OCI-LY3 (cell line): ENCODE results near the gene SCN1B.

Source experiments
- H2AFZ ChIP-seq: fragments of 200-600, 300-600 bp; shearing (Covaris generic); 2 replicates; pipeline ENCODE4 v1.6.0; 2014; ENCODE audit warnings: antibody characterized with exemption, low read depth, low read length
- H3K27ac ChIP-seq: fragments of 200-600, 300-600 bp; sonication (generic); 2 replicates; pipeline ENCODE4 v1.5.1; 2014; ENCODE audit warnings: mild to moderate bottlenecking, low read length, moderate library complexity, mixed read lengths
- H3K27me3 ChIP-seq: fragments of 200-600, 300-600 bp; sonication (generic); 2 replicates; pipeline ENCODE4 v1.6.1; 2014; ENCODE audit warnings: low read depth, low read length, mixed read lengths
- H3K36me3 ChIP-seq: fragments of 200-600, 300-600 bp; sonication (generic); replicated peaks from 2 replicates; pipeline ENCODE3; 2014; ENCODE audit warnings: low read depth, low read length, mixed read lengths
- H3K4me1 ChIP-seq: fragments of 300-600, 200-600 bp; sonication (generic); 2 replicates; pipeline ENCODE4 v1.6.1; 2014; ENCODE audit warnings: low read length, mixed read lengths
- H3K4me2 ChIP-seq: fragments of 200-600, 300-600 bp; sonication (generic); 2 replicates; pipeline ENCODE4 v1.6.1; 2014; ENCODE audit warnings: low read length, mixed read lengths
- H3K4me3 ChIP-seq: fragments of 300-600, 200-600 bp; sonication (generic); 2 replicates; pipeline ENCODE4 v1.5.1; 2014; ENCODE audit warnings: antibody characterized with exemption, mild to moderate bottlenecking, low read length, moderate library complexity
- H3K79me2 ChIP-seq: fragments of 300-600, 200-600 bp; shearing (Covaris generic); 2 replicates; pipeline ENCODE4 v1.6.1; 2014; ENCODE audit warnings: mild to moderate bottlenecking, low read length, mixed read lengths
- H3K9ac ChIP-seq: fragments of 300-600, 200-600 bp; shearing (Covaris generic); 2 replicates; pipeline ENCODE4 v1.6.0; 2014; ENCODE audit warnings: mild to moderate bottlenecking, low read length, moderate library complexity
- H3K9me3 ChIP-seq: fragments of 200-600, 300-600 bp; shearing (Covaris generic); 2 replicates; pipeline ENCODE4 v1.6.1; 2014; ENCODE audit warnings: low read length, mixed read lengths; ENCODE audit not compliant: insufficient read depth
- H4K20me1 ChIP-seq: fragments of 200-600, 300-600 bp; sonication (generic); 2 replicates; pipeline ENCODE4 v1.6.1; 2016; ENCODE audit warnings: low read length, mixed read lengths; ENCODE audit not compliant: insufficient read depth
- EZH2phosphoT487 ChIP-seq: fragments of 200-600 bp; shearing (Covaris generic); IDR thresholded peaks from 2 replicates; pipeline ENCODE4 v1.6.1; 2018; ENCODE audit warnings: antibody characterized with exemption, mixed run types, low read depth
- TF ChIP-seq, protein P1 (sequence below): fragments of 200-600, 300-600 bp; sonication (generic); IDR thresholded peaks from 2 replicates; pipeline ENCODE4 v1.5.1; 2014; ENCODE audit warnings: antibody characterized with exemption, low read length, low read depth

SCN1B gene

DNA sequence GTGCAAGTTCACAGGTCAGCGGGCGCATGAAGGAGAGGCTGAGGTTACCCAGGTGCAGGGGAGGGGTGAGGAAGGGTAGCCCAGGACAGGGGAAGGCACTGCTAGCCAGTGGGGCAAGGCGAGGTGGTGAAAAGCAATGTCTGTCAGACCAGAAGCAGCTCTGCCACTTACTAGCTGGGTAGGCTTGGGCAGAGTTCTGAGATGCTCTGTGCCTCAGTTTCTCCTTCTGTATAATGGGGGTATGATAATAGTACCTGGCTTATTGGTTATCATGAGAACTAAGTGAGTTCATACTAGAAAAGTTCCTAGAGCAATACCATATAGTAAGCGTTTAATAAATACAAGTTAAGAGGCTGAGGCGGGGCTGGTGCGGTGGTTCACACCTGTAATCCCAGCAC lies 14.3 kb upstream of the SCN1B start:
- no peak overlapping the region for H3K27ac ChIP-seq
- H3K4me3 ChIP-seq = no peak overlapping the region
- no peaks in the 10 kb centered on the region for H3K9me3 ChIP-seq
- H3K4me1 ChIP-seq = peaks cover 16% of the 10 kb centered on the region
- H2AFZ ChIP-seq = no peak overlapping the region
- no peaks in the 10 kb centered on the region for H3K79me2 ChIP-seq
- peaks cover 60% of the 10 kb centered on the region for H3K36me3 ChIP-seq
- H3K9ac ChIP-seq = no peak overlapping the region
- H3K4me2 ChIP-seq = no peak overlapping the region
- TF ChIP-seq EZH2phosphoT487 = no peak
- TF ChIP-seq, protein P1, sequence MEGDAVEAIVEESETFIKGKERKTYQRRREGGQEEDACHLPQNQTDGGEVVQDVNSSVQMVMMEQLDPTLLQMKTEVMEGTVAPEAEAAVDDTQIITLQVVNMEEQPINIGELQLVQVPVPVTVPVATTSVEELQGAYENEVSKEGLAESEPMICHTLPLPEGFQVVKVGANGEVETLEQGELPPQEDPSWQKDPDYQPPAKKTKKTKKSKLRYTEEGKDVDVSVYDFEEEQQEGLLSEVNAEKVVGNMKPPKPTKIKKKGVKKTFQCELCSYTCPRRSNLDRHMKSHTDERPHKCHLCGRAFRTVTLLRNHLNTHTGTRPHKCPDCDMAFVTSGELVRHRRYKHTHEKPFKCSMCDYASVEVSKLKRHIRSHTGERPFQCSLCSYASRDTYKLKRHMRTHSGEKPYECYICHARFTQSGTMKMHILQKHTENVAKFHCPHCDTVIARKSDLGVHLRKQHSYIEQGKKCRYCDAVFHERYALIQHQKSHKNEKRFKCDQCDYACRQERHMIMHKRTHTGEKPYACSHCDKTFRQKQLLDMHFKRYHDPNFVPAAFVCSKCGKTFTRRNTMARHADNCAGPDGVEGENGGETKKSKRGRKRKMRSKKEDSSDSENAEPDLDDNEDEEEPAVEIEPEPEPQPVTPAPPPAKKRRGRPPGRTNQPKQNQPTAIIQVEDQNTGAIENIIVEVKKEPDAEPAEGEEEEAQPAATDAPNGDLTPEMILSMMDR = no peak
- no peaks in the 10 kb centered on the region; the same call in 1 of the 2 replicates for H4K20me1 ChIP-seq
- H3K27me3 ChIP-seq = no peaks in the 10 kb centered on the region

DNA sequence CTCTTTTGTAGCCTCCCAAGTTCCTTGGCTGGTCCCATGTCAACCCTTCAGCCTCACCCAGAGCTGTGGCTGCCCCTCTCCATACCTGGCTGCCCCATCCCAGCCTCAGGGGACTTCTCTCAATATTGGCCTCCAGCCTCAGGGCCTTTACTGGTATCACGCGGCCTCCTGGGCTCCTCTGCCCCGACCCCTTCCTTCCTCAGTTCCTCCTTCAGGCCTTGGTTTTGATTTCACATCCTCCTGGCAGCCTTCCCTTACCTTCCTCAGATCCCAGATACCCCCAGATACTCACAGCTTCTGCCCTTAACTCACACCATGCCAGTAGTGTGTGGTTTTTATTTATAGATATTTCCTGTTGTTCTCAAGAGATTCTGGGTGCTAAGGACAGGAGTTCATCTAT lies 12.8 kb upstream of the SCN1B start:
- Histone ChIP-seq H4K20me1 (no peaks in the 10 kb centered on the region; the same call in 1 of the 2 replicates), H3K27ac (peak overlapping the region; percentile 36), H3K4me1 (peaks cover 16% of the 10 kb centered on the region)

DNA sequence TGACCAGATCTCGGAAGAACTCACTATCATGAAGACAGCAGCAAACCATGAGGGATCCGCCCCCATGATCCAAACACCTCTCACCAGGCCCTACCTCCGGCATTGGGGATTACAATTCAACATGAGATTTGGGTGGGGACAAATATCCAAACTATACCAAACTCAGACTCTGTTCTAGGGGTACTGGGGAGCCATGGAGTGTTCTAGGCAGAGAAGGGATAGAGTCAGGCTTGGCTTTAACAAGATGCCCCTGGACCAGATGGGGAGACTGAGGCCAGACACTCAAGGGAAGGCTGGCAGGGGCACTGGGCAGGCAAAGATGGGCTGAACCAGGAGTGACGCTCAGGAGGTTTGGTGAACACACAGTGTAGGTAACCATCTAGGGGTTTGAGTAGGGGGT lies 11.9 kb upstream of the SCN1B start:
- Histone ChIP-seq H3K79me2 (no peaks in the 10 kb centered on the region), H2AFZ (no peak overlapping the region), H3K27me3 (no peaks in the 10 kb centered on the region), H3K27ac (no peak overlapping the region), H4K20me1 (no peaks in the 10 kb centered on the region; the same call in 1 of the 2 replicates), H3K9ac (no peak overlapping the region), H3K9me3 (no peaks in the 10 kb centered on the region), H3K4me3 (no peak overlapping the region), H3K36me3 (peaks cover 60% of the 10 kb centered on the region), H3K4me2 (no peak overlapping the region), H3K4me1 (peaks cover 12% of the 10 kb centered on the region)
- TF ChIP-seq EZH2phosphoT487 = no peak
- TF ChIP-seq, protein P1 = no peak

More for the DNA sequence above, 12.8 kb upstream of the SCN1B start:
- Histone ChIP-seq H3K79me2 (no peaks in the 10 kb centered on the region), H2AFZ (no peak overlapping the region), H3K9ac (no peak overlapping the region), H3K36me3 (peaks cover 58% of the 10 kb centered on the region), H3K9me3 (no peaks in the 10 kb centered on the region), H3K4me3 (no peak overlapping the region), H3K4me2 (peak overlapping the region; percentile 21), H3K27me3 (no peaks in the 10 kb centered on the region)
- TF ChIP-seq EZH2phosphoT487 = no peak
- TF ChIP-seq, protein P1 = no peak

DNA sequence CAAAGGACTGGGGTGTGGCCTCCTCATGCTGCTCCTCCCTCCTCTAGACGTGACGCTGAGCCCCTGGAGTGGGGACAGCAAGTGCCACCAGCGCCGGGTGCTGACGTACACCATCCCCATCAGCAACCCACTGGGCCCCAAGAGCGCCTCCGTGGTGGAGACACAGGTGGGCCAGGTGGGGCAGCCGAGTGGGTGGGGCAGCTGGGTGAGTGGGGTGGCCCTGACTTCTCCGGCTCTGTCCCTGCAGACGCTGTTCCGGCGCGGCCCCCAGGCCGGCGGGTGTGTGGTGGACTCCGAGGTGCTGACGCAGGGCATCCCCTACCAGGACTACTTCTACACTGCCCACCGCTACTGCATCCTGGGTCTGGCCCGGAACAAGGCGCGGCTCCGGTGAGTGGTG lies 11.1 kb upstream of the SCN1B start:
- peaks cover 60% of the 10 kb centered on the region for H3K36me3 ChIP-seq
- TF ChIP-seq, protein P1 = no peak
- TF ChIP-seq EZH2phosphoT487 = no peak
- no peaks in the 10 kb centered on the region for H3K79me2 ChIP-seq
- no peak overlapping the region for H3K4me2 ChIP-seq
- peaks cover 12% of the 10 kb centered on the region for H3K4me1 ChIP-seq
- H4K20me1 ChIP-seq = no peaks in the 10 kb centered on the region; the same call in 1 of the 2 replicates
- no peak overlapping the region for H3K27ac ChIP-seq
- H3K27me3 ChIP-seq = no peaks in the 10 kb centered on the region
- H3K9me3 ChIP-seq = no peaks in the 10 kb centered on the region
- H3K9ac ChIP-seq = no peak overlapping the region
- H3K4me3 ChIP-seq = no peak overlapping the region
- no peak overlapping the region for H2AFZ ChIP-seq
